Measurements from ENCODE around the gene PDE2A. TPM values are rescaled to one million over a fixed set of nuclear protein-coding genes. Genes with fewer than 3 reads are reported as not detected.

Gene PDE2A
- total and polyA plus RNA-seq, 2 donors (not counting 3 experiments of a cell fraction or from before 2014, with no cell fraction given) = 14.8 to 16.8 TPM

GRCh38 chr11:72591785-72592502 lies 82.3 kb downstream of the PDE2A start:
- no peaks in the 10 kb centered on the region for H3K4me1 ChIP-seq (ENCODE audit: control insufficient read depth, extremely low read depth, insufficient read depth, low read length)
- no peaks in the 10 kb centered on the region for H3K9me3 ChIP-seq (replicated peaks; ENCODE audit: control insufficient read depth, insufficient read depth, low read length)
- FAIRE-seq = no peak
- H3K36me3 ChIP-seq (ENCODE audit: control insufficient read depth in 2 of 2, extremely low read depth in 1 of 2, insufficient read depth in 2 of 2, low read length in 2 of 2) = no peaks in the 10 kb centered on the region
- H3K27me3 ChIP-seq (ENCODE audit: control insufficient read depth in 2 of 2, insufficient read depth in 2 of 2, low read length in 2 of 2) = peaks cover 9 to 15% of the 10 kb centered on the region in 2 experiments
- POLR2A ChIA-PET = no interaction called here
- H3K79me2 ChIP-seq (ENCODE audit: control insufficient read depth, insufficient read depth, low read length) = no peaks in the 10 kb centered on the region
- dilution Hi-C loops (cut with MboI; ENCODE audit: extremely low pct_ligation_motif_present, low sequenced_read_pairs) (no loop called here), intact Hi-C loops (cut with micrococcal nuclease) (no loop called here)
- H2AFZ ChIP-seq (ENCODE audit: low read depth, low read length) = no peak overlapping the region
- CTCF ChIA-PET = interaction anchor here (0.8 to 10.6 kb wide), 8 partner anchors 16 to 121 kb away, joined by 3 to 339 read pairs (median 8); no protein-coding TSS in a partner anchor
- no TSS peak for BruUV-seq (replicated peaks)
- no peak for TF ChIP-seq POLR2A (IDR thresholded peaks at IDR 0.05; ENCODE audit: low read depth, low read length)
- no peak for TF ChIP-seq JUN (IDR thresholded peaks at IDR 0.05; ENCODE audit: borderline replicate concordance, insufficient read depth, insufficient read length, low read depth)
- no peak for TF ChIP-seq EZH2 (IDR thresholded peaks at IDR 0.05; ENCODE audit: borderline replicate concordance, low read depth, low read length, severe bottlenecking)
- TF ChIP-seq CTCF (IDR thresholded peaks at IDR 0.05; ENCODE audit: extremely low read depth in 1 of 2, insufficient read depth in 1 of 2, low read depth in 1 of 2, low read length in 2 of 2) = no peak
- H3K27ac ChIP-seq (ENCODE audit: insufficient read depth, low read depth, low read length) = no peak overlapping the region
- H3K4me2 ChIP-seq (ENCODE audit: insufficient read depth, low read length) = no peak overlapping the region
- no peak overlapping the region for H3K4me3 ChIP-seq (replicated peaks in 1 of 3; ENCODE audit: insufficient read depth in 1 of 3, low read depth in 1 of 3, low read length in 3 of 3)
- H3K9ac ChIP-seq (replicated peaks; ENCODE audit: extremely low read depth, insufficient read depth, low read length) = no peak overlapping the region
- no peaks in the 10 kb centered on the region for H4K20me1 ChIP-seq (replicated peaks; ENCODE audit: control insufficient read depth, extremely low read depth, insufficient read depth, low read length)
- H3K9me1 ChIP-seq (replicated peaks; ENCODE audit: control insufficient read depth, extremely low read depth, insufficient read depth, low read length) = no peaks in the 10 kb centered on the region
- DNase-seq (ENCODE audit: low read depth, low spot score) = no peak

GRCh38 chr11:72591023-72591422 lies 83.2 kb downstream of the PDE2A start:
- no peak overlapping the region for H3K4me3 ChIP-seq (replicated peaks in 1 of 3; ENCODE audit: insufficient read depth in 1 of 3, low read depth in 1 of 3, low read length in 3 of 3)
- no peak overlapping the region for H3K4me2 ChIP-seq (ENCODE audit: insufficient read depth, low read length)
- no peaks in the 10 kb centered on the region for H3K4me1 ChIP-seq (ENCODE audit: control insufficient read depth, extremely low read depth, insufficient read depth, low read length)
- dilution Hi-C loops (cut with MboI; ENCODE audit: extremely low pct_ligation_motif_present, low sequenced_read_pairs) = no loop called here
- H3K9ac ChIP-seq (replicated peaks; ENCODE audit: extremely low read depth, insufficient read depth, low read length) = no peak overlapping the region
- H2AFZ ChIP-seq (ENCODE audit: low read depth, low read length) = no peak overlapping the region
- no peaks in the 10 kb centered on the region for H3K36me3 ChIP-seq (ENCODE audit: control insufficient read depth in 2 of 2, extremely low read depth in 1 of 2, insufficient read depth in 2 of 2, low read length in 2 of 2)
- no peaks in the 10 kb centered on the region for H3K9me1 ChIP-seq (replicated peaks; ENCODE audit: control insufficient read depth, extremely low read depth, insufficient read depth, low read length)
- BruUV-seq (replicated peaks) = no TSS peak
- H3K9me3 ChIP-seq (replicated peaks; ENCODE audit: control insufficient read depth, insufficient read depth, low read length) = no peaks in the 10 kb centered on the region
- intact Hi-C loops (cut with micrococcal nuclease) = no loop called here
- no peaks in the 10 kb centered on the region for H3K79me2 ChIP-seq (ENCODE audit: control insufficient read depth, insufficient read depth, low read length)
- ChIA-PET CTCF (interaction anchor here (0.8 to 10.6 kb wide), 8 partner anchors 17 to 120 kb away, joined by 3 to 339 read pairs (median 8); no protein-coding TSS in a partner anchor), POLR2A (no interaction called here)
- H3K27me3 ChIP-seq (ENCODE audit: control insufficient read depth in 2 of 2, insufficient read depth in 2 of 2, low read length in 2 of 2) = peaks cover 9 to 15% of the 10 kb centered on the region in 2 experiments
- TF ChIP-seq FOS (IDR thresholded peaks at IDR 0.05; ENCODE audit: borderline replicate concordance, insufficient read depth, low read length) (no peak), POLR2AphosphoS5 (IDR thresholded peaks at IDR 0.05; ENCODE audit: insufficient read depth, low read depth, low read length) (no peak), GATA2 (IDR thresholded peaks at IDR 0.05; ENCODE audit: insufficient read depth, insufficient read length, low read depth, low read length) (no peak), MAX (IDR thresholded peaks at IDR 0.05; ENCODE audit: insufficient read depth, insufficient read length) (no peak), POLR2A (IDR thresholded peaks at IDR 0.05; ENCODE audit: low read depth, low read length) (no peak), MYC (IDR thresholded peaks at IDR 0.05; ENCODE audit: low read depth, low read length) (no peak), CTCF (IDR thresholded peaks at IDR 0.05; ENCODE audit: extremely low read depth in 1 of 2, insufficient read depth in 1 of 2, low read depth in 1 of 2, low read length in 2 of 2) (no peak), EZH2 (IDR thresholded peaks at IDR 0.05; ENCODE audit: borderline replicate concordance, low read depth, low read length, severe bottlenecking) (no peak), JUN (IDR thresholded peaks at IDR 0.05; ENCODE audit: borderline replicate concordance, insufficient read depth, insufficient read length, low read depth) (no peak)
- DNase-seq (ENCODE audit: low read depth, low spot score) (no peak), FAIRE-seq (no peak)
- no peaks in the 10 kb centered on the region for H4K20me1 ChIP-seq (replicated peaks; ENCODE audit: control insufficient read depth, extremely low read depth, insufficient read depth, low read length)
- no peak overlapping the region for H3K27ac ChIP-seq (ENCODE audit: insufficient read depth, low read depth, low read length)

All from endothelial cell of umbilical vein (primary cell).